Hematopoietic multipotent progenitor cell treated with erythropoietin and hydrocortisone succinate and interleukin-3 and kit ligand, for 17 days (in vitro differentiated cells): ENCODE data around the gene MAPK11.

Source experiments
- DNase-seq: peaks from one replicate; pipeline ENCODE4 v3.0.0-alpha.2; 2015; ENCODE audit warnings: low spot score

MAPK11 gene

GRCh38 chr22:50269970-50270665 lies at the start of gene MAPK11:
MAPK11 (minus strand) TSS chr22:50270380; CDS start chr22:50270292, 88 bp downstream.
- no peak for DNase-seq

- no peak for DNase-seq
These were observed 49.3 kb upstream of the MAPK11 start for GRCh38 chr22:50319503-50319951.

- no peak for DNase-seq
These were observed 48.7 kb upstream of the MAPK11 start for GRCh38 chr22:50318698-50319411.

GRCh38 chr22:50318356-50318697 lies 48.1 kb upstream of the MAPK11 start:
- no peak for DNase-seq

GRCh38 chr22:50317674-50318073 lies 47.5 kb upstream of the MAPK11 start:
- DNase-seq = no peak

GRCh38 chr22:50317178-50317577 lies 47.0 kb upstream of the MAPK11 start:
- DNase-seq = no peak

GRCh38 chr22:50316114-50317065 lies 46.2 kb upstream of the MAPK11 start:
- DNase-seq = no peak

- no peak for DNase-seq
These were observed 45.3 kb upstream of the MAPK11 start for GRCh38 chr22:50315289-50316113.

- no peak for DNase-seq
These were observed 44.5 kb upstream of the MAPK11 start for GRCh38 chr22:50314455-50315288.

- DNase-seq = no peak
These were observed 43.9 kb upstream of the MAPK11 start for GRCh38 chr22:50314081-50314454.

- no peak for DNase-seq
These were observed 43.4 kb upstream of the MAPK11 start for GRCh38 chr22:50313600-50313999.

GRCh38 chr22:50313021-50313420 lies 42.8 kb upstream of the MAPK11 start:
- no peak for DNase-seq

- no peak for DNase-seq
These were observed 42.2 kb upstream of the MAPK11 start for GRCh38 chr22:50312371-50312770.

GRCh38 chr22:50311606-50312351 lies 41.6 kb upstream of the MAPK11 start:
- no peak for DNase-seq

GRCh38 chr22:50310949-50311444 lies 40.8 kb upstream of the MAPK11 start:
- no peak for DNase-seq

- DNase-seq = no peak
These were observed 40.0 kb upstream of the MAPK11 start for GRCh38 chr22:50310031-50310722.

- no peak for DNase-seq
These were observed 39.4 kb upstream of the MAPK11 start for GRCh38 chr22:50309601-50309991.

- DNase-seq = no peak
These were observed 38.9 kb upstream of the MAPK11 start for GRCh38 chr22:50308986-50309600.

GRCh38 chr22:50308597-50308935 lies 38.4 kb upstream of the MAPK11 start:
- DNase-seq = no peak
